ENCODE measurements around the gene HELZ.
"Not testable (repeated sequence)": the region's sequence is repeated elsewhere in the genome, so short reads cannot be mapped to it uniquely, and the experiment has no call there.

Gene HELZ

GRCh38 chr17:67107811-67108775 is 136.9 kb downstream of the HELZ start:
- DNase-seq: no peak

GRCh38 chr17:67107171-67107570 is 137.8 kb downstream of the HELZ start:
- DNase-seq: no peak

GRCh38 chr17:67105213-67105612 is 139.8 kb downstream of the HELZ start:
- DNase-seq: no peak

- not testable (repeated sequence) for DNase-seq
Measured at GRCh38 chr17:67104641-67105040, 140.4 kb downstream of the HELZ start.

GRCh38 chr17:67098006-67098405 is 147.0 kb downstream of the HELZ start:
- no peak for DNase-seq

GRCh38 chr17:67096609-67097008 is 148.4 kb downstream of the HELZ start:
- no peak for DNase-seq

GRCh38 chr17:67095803-67096202 is 149.2 kb downstream of the HELZ start:
- no peak for DNase-seq

GRCh38 chr17:67095291-67095690 is 149.7 kb downstream of the HELZ start:
- not testable (repeated sequence) for DNase-seq

- DNase-seq: no peak
Measured at GRCh38 chr17:67093348-67093747, 151.6 kb downstream of the HELZ start.

- not testable (repeated sequence) for DNase-seq
Measured at GRCh38 chr17:67092710-67093109, 152.3 kb downstream of the HELZ start.

GRCh38 chr17:67092291-67092690 is 152.7 kb downstream of the HELZ start:
- no peak for DNase-seq

GRCh38 chr17:67090341-67090740 is 154.7 kb downstream of the HELZ start:
- no peak for DNase-seq

GRCh38 chr17:67088639-67089038 is 156.4 kb downstream of the HELZ start:
- DNase-seq: no peak

GRCh38 chr17:67085406-67085805 is 159.6 kb downstream of the HELZ start:
- DNase-seq: no peak

GRCh38 chr17:67082107-67082506 is 162.9 kb downstream of the HELZ start:
- no peak for DNase-seq

- no peak for DNase-seq
Measured at GRCh38 chr17:67080804-67081203, 164.2 kb downstream of the HELZ start.

- DNase-seq: no peak
Measured at GRCh38 chr17:67079491-67079890, 165.5 kb downstream of the HELZ start.

GRCh38 chr17:67078292-67078691 is 166.7 kb downstream of the HELZ start:
- no peak for DNase-seq

GRCh38 chr17:67076290-67076689 is 168.7 kb downstream of the HELZ start:
- DNase-seq: no peak

- no peak for DNase-seq
Measured at GRCh38 chr17:67074781-67075180, 170.2 kb downstream of the HELZ start.

- no peak for DNase-seq
Measured at GRCh38 chr17:67072885-67073284, 172.1 kb downstream of the HELZ start.

GRCh38 chr17:67071595-67071994 is 173.4 kb downstream of the HELZ start:
- no peak for DNase-seq

GRCh38 chr17:67069603-67070136 is 175.3 kb downstream of the HELZ start:
- DNase-seq: no peak

- DNase-seq: peak; percentile 30
Measured at GRCh38 chr17:67068999-67069398, 176.0 kb downstream of the HELZ start.

Data from NCI-H524 treated with DMSO at 0.1 percent for 48 hours (cell line).